HG03469 (cell line): ENCODE results near the gene GRID1.
"Not testable (repeated sequence)": the region's sequence is repeated elsewhere in the genome, so short reads cannot be mapped to it uniquely, and the experiment has no call there.

Experiments used
- ATAC-seq: cut with Tn5 transposase; IDR thresholded peaks from one replicate; pipeline ENCODE4 v1.9.1; 2021; ENCODE audit warnings: mild to moderate bottlenecking, moderate library complexity, moderate number of reproducible peaks; ENCODE audit not compliant: unreplicated experiment

Gene GRID1

DNA sequence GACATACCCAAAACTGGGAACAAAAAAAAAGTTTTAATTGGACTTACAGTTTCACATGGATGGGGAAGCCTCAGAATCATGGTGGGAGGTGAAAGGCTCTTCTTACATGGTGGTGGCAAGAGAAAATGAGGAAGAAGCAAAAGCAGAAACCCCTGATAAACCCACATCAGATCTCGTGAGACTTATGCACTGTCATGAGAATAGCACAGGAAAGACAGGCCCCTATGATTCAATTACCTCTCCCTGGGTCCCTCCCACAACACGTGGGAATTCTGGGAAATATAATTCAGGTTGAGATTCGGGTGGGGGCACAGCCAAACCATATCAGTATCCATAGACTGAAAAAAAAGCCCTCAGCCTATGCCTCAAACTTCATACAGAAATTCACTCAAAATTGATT, 647.2 kb downstream of the GRID1 start:
- ATAC-seq, result no peak

- ATAC-seq, result no peak
These were observed 652.7 kb downstream of the GRID1 start for GRCh38 chr10:85713885-85714284.

- no peak for ATAC-seq
These were observed 663.8 kb downstream of the GRID1 start for GRCh38 chr10:85702768-85703167.

GRCh38 chr10:85699066-85699465, 667.5 kb downstream of the GRID1 start:
- not testable (repeated sequence) for ATAC-seq

DNA sequence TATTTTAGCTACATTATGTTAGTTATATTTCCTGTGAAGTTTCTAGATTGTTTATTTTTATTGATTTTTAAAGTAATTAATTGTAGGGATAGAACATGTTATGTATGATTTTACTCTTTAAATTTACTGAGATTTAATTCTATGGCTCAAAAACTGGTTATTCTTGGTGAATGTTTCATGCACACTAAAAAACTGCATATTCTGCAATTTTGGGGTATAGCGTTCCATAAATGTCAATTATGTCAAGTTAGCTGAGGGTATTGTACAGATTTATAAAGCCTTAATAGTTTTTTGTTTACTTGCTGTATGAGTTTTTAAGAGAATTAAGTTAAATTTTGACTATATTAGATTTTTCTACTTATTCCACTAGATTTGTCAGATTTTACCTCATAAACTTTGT, 669.7 kb downstream of the GRID1 start:
- no peak for ATAC-seq

DNA sequence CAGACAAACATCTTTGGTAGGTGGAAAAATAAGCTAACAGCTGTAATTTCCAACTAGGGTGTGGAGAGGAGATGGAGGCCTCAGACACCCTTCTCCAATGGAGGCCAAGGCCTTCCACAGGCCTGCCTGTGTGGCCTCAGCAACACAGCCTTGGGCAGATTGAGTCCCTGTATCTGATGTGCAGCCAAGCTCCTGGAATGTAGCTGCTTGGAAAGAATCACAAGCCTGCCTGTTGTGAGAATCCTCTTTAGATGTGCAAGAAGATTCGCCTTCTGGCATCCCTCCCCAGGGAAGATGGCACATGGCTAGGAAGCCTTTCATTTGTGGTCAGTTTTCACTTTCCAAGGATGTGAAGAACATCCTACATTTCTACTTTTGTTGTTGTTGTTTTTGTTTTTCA, 684.0 kb downstream of the GRID1 start:
- no peak for ATAC-seq

DNA sequence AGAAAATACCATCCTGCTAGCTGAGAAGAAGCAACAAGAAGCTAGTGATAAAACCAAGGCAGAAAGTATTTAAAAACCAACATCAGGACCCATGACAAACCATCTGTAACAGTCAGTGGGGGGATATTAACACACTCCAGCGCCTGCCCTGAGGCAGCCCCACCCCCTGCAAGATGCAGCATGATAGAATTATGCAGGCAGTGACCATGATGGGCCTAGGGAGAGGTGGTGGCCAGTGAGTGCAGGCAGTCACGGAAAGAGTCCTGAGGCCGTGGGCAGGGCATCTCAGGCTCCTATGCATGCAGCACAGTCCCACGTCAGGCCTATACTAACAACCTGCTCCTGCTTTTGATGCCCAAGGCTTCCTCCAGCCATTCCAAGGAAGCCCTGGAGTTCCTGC, 686.9 kb downstream of the GRID1 start:
- no peak for ATAC-seq

DNA sequence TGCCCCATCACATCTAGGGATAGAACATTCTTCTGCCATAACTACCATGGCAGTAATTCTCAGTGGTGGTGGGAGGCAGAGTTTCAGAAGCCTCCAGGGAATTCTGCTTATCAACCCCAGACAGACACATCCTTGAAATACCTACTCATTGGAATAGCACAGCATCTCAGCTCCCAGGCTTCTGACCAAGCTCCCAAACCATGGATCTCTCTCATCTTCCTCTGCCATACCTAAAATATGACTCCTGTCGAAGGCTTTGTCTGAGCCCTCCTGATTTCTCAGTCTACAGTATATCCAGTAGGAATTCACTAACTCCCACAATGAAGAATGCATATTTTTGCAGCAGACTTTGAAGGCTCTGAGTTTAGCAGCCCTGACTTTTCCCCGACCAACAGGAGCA, 687.5 kb downstream of the GRID1 start:
- ATAC-seq, result no peak

DNA sequence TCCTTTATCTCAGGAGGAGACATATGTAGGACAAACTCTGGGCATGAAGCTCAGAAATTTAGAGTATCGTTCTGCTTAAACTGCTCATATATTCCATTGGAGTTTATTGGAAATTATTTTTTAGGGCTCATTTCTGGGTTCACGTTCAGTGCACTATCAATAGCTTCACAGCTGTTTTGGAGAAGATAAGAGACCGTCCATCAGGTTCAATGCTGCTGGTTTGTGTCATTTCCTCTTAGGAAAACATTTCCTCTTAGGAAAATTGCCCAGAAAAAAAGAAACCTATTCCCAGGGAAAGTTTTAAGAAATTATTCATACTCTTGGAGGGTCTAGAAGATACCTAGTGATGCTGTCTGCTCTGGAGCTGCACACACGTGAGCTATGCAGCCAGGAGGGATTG, 691.7 kb downstream of the GRID1 start:
- no peak for ATAC-seq

- no peak for ATAC-seq
These were observed 693.3 kb downstream of the GRID1 start for GRCh38 chr10:85673270-85673669.

DNA sequence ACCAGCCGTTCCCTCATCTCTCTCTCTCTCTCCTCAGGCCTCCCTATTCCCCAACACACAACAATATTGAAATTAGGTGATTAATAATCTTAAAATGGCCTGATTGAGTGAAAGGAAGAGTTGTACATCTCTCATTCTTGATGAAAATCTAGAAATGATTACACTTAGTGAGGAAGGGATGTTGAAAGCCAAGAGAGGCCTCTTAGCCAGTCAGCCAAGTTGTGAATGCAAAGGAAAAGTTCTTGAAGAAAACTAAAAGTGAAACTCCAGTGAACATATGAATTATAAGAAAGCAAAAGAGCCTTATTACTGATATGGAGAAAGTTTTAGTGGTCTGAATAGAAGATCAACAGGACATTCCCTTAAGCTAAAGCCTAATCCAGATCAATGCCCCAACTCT, 695.1 kb downstream of the GRID1 start:
- no peak for ATAC-seq

- ATAC-seq, result no peak
These were observed 698.1 kb downstream of the GRID1 start for GRCh38 chr10:85668522-85668921.

DNA sequence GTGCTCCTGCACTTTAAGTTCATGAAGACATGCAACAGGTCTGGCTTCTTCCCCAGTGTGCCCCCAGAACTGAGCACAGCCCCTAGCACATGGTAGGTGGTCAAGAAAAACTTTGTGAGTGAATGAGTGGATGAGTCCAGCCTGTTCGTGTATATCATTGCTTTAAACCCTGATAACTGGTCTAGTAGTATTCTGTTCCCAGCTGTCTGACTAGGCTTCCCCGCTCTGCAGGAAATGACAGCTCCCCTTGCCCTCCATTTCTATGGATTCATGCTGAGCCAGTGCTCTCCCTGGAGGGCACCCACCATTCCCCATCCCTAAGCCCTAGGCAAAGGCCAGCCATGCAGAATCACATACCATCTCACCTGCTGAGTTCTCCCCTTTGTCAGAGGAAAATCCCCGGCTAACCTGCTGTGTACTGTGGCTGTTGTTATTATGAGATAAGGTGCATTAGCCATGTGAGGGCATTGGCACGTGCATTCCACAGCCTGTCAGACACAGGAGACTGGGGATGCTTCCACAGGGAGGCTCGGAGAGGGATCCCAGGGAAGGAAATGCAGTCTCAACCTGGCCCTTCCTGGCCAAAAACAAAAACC, 698.9 kb downstream of the GRID1 start:
- no peak for ATAC-seq

DNA sequence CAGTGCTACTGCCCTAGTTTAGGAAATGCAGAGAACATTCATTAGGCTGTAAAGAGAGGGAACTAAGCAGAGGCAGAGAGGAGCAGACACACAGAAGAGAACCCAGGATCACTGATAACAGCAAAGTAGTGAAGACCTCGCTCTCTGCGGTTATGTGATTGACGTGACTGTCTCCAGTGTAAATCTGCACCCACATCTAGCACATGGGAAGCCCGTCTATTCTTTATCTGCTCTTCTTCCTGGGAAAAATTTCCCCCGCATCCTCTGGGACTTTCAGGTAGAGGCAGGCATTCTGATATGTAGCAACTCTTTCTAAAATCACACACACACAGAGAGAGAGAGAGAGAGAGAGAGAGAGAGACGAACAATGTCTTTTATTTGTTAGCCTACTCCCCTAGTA, 699.6 kb downstream of the GRID1 start:
- ATAC-seq, result no peak

DNA sequence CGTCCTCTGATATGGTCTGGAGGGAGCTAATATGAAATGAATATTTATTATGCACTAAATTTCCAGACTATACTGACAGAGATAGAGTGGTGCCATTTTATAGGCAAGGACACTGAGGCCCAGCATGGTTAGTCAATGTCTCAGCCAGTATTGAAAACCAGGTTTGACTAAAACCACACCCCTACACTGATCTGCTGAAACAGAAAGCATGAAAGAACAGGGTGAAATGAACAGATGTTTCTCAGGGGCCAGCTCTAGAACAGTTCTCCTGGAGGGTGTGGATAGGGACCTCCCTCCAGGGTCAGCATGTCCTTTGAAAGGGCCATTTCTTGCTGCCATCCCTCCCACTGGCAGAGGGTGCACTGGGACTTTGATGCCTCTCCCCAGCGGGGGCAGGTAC, 700.5 kb downstream of the GRID1 start:
- ATAC-seq, result no peak

GRCh38 chr10:85665681-85666080, 700.9 kb downstream of the GRID1 start:
- no peak for ATAC-seq

DNA sequence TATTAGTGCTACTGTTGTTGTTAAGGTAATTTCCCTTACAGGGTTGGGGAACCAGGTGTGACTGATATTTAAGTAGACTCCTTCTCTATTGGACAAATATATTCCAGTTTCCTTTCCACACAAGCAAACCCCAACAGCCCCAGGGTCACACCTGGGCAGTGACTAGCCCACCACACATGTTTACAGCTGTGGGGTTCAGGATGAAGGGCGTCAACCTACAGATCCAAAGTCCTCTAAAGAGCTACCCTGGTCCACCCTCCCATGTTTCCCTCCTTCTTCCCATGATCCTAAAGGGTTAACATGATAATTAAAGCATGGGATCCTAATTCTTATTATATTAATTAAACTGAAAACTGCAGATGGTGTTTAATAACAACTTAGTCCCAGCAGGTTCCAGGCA, 701.5 kb downstream of the GRID1 start:
- ATAC-seq, result no peak

DNA sequence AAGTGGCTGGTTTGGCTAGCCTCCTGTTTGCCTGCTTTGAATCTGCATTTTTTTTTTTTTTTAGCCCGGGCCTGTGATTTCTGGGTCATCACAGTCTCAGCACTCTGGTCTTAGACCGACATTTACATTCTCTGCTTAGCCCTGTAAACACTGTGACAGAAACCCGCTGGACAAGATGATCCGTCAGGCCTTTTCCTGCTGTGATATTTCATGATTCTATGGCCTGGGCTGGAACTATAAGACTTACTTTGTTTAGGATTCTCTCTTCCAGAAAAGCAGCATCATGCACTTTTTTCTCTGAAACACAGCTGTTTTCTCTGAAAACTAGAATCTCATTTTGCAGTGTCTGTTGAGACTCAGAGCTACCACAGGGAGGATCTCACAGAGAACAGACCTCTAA, 705.5 kb downstream of the GRID1 start:
- ATAC-seq, result no peak

DNA sequence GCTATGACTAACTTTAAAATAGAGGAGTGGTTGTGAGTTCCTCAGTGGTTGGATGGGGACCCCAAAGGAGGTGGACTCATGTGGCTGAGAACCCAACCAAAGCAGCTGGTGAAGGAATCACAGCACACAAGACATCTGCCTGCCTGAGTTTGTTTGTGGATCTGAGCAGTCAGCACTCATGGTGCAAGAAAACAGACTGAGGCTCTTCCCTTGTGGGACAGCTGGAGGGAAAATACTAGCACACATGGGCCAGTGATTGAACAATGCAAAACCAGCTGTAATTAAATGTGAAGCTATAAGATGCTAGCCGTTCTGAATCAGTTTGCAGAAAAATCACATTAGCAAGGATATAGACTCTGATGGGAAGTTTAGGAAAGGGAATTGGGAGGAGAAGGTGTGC, 707.3 kb downstream of the GRID1 start:
- no peak for ATAC-seq

DNA sequence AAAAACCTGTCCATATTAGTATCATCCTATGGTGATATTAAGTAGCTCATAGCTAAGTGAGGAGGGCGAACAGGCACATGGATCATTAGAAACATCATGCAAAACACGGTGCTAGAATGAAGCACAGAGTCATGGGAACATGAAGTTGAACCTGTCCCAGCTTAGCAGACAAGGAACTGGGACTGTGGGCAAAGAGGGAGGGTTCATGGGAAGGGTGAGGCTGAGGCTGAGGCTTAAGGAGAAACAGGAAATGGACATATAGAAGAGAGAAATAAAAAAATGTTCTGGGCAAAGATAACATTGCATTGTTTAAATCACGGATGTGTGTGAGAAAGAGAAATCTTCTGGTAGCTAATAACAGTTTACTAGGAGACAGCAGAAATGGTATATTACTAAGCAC, 708.1 kb downstream of the GRID1 start:
- ATAC-seq, result no peak

DNA sequence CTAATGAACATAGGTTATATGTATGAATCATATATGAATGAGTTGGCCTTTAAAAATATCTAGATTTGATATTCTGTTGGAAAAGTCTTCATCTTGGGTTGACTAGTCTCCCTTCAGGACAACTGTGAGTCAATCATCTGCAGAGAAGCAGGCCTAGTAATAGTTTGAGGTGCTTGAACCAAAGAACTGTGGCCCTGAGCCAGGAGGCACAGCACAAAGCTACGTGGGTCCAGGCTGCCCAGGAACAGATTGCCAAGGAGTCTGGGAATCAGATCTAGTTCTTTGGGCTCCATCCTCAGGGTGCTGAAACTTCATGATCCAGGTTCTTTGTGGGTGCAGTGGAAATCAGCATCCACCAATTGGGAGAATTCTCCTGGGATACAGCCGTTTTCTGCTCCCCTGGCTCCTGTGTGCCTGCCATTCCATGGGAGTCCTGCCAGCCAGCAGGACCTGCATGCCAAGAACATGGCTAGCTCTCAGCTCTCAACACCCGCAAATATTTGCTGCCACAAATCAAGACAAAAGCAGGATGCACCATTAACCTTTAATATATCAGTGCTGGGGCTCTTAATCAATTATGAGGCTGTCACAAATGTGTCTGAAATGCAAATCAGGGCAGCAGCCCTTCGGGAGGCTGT, 709.0 kb downstream of the GRID1 start:
- ATAC-seq, result no peak

GRCh38 chr10:85655411-85655810, 711.2 kb downstream of the GRID1 start:
- ATAC-seq, result no peak

DNA sequence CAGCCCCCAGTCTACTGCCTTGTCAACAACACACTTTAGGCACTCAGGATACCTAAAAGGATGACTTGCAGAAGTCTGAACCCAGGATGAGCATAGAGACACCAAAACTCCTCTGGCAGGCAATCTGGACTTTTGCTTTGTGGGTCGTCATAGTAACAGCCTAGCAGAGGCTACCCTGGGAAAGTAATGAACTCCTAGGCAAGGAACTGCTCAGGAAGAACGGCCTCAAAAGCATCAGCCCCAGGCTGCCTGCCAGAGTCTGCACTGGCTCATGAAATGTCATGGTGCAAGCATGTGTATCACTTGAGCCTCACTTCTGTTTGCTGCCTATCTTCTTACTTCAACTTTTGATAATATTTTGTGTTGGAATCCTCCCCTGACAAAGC, 715.1 kb downstream of the GRID1 start:
- no peak for ATAC-seq
